NB4 (cell line): Measurements from ENCODE around the gene SMTN.

Experiments used
- DNase-seq: peaks from one replicate; pipeline ENCODE4 v3.0.0; 2010; ENCODE audit warnings: low read depth
- H3K4me3 ChIP-seq: one replicate; pipeline ENCODE4 v1.5.1; 2011; ENCODE audit warnings: mild to moderate bottlenecking, low read depth, low read length, moderate library complexity
- MYC ChIP-seq: IDR thresholded peaks from 2 replicates; pipeline ENCODE4 v1.6.1; 2011; ENCODE audit warnings: low read depth, low read length
- POLR2A ChIP-seq: IDR thresholded peaks from 2 replicates; pipeline ENCODE4 v1.6.1; 2011; ENCODE audit warnings: mild to moderate bottlenecking; ENCODE audit not compliant: insufficient read length; ENCODE audit errors: extremely low read depth
- TF ChIP-seq, protein P1 (sequence below): IDR thresholded peaks from 2 replicates; pipeline ENCODE4 v1.6.1; 2011; ENCODE audit warnings: low read depth, low read length
- TF ChIP-seq, protein P2 (sequence below): IDR thresholded peaks from one replicate; pipeline ENCODE4 v1.5.1; 2012; ENCODE audit warnings: low read depth, low read length

The SMTN gene

DNA sequence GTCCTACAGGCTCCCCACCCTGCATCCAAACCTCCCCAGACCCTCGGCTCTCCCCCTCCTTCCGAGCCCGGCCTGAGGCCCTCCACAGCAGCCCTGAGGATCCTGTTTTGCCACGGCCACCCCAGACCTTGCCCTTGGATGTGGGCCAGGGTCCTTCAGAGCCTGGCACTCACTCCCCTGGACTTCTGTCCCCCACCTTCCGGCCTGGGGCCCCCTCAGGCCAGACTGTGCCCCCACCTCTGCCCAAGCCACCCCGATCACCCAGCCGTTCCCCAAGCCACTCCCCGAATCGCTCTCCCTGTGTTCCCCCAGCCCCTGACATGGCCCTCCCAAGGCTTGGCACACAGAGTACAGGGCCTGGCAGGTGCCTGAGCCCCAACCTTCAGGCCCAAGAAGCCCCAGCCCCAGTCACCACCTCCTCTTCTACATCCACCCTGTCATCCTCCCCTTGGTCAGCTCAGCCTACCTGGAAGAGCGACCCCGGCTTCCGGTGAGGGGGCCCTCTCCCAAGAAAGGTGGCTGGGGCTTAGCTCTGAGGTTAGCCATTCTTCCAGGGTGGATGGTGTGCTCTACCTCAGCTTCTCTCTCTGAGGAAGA, 44.5 kb downstream of the SMTN start:
- TF ChIP-seq MYC: no peak
- TF ChIP-seq, protein P1, sequence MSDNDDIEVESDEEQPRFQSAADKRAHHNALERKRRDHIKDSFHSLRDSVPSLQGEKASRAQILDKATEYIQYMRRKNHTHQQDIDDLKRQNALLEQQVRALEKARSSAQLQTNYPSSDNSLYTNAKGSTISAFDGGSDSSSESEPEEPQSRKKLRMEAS: no peak
- no peak for TF ChIP-seq POLR2A
- TF ChIP-seq, protein P2, sequence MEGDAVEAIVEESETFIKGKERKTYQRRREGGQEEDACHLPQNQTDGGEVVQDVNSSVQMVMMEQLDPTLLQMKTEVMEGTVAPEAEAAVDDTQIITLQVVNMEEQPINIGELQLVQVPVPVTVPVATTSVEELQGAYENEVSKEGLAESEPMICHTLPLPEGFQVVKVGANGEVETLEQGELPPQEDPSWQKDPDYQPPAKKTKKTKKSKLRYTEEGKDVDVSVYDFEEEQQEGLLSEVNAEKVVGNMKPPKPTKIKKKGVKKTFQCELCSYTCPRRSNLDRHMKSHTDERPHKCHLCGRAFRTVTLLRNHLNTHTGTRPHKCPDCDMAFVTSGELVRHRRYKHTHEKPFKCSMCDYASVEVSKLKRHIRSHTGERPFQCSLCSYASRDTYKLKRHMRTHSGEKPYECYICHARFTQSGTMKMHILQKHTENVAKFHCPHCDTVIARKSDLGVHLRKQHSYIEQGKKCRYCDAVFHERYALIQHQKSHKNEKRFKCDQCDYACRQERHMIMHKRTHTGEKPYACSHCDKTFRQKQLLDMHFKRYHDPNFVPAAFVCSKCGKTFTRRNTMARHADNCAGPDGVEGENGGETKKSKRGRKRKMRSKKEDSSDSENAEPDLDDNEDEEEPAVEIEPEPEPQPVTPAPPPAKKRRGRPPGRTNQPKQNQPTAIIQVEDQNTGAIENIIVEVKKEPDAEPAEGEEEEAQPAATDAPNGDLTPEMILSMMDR: no peak
- no peak for DNase-seq
- no peak overlapping the region for H3K4me3 ChIP-seq

DNA sequence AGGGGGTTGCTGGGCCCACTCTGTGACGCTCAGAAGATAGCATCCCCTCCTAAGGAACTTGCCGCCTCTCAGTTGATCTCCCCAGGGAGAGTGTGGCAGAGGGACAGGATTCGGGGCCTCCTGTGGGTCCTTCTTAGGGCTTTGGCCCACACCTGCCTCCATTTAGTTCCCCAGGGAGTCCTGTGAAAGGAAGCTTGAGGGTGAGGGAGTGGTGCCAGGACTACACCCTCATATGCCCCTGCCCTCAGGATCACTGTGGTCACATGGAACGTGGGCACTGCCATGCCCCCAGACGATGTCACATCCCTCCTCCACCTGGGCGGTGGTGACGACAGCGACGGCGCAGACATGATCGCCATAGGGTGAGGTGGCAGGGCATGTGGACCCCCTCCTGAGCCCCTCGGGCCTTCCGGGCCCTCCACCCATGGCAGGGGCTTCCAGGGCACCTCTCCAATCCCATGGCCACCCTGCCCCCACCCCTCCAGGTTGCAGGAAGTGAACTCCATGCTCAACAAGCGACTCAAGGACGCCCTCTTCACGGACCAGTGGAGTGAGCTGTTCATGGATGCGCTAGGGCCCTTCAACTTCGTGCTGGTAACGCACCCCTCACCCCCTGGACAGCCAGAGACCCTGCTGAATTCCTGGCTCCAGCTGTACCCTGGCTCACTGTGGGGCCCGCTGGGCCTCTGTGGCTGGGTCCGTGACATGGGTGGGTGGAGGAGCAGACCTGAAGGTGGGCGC, 45.2 kb downstream of the SMTN start:
- DNase-seq: no peak
- no peak overlapping the region for H3K4me3 ChIP-seq
- TF ChIP-seq, protein P1: no peak
- no peak for TF ChIP-seq MYC
- TF ChIP-seq POLR2A: no peak
- TF ChIP-seq, protein P2: no peak

DNA sequence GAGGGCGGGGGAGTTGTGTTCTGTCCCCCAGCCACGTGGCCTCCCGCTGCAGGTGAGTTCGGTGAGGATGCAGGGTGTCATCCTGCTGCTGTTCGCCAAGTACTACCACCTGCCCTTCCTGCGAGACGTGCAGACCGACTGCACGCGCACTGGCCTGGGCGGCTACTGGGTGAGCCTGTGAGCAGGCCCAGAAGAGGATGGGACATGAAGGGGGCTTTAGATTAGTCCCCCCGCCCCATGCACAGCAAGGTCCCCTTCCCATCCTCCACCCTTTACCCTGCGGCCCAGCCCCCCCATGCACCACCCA, 45.7 kb downstream of the SMTN start:
- TF ChIP-seq, protein P1: no peak
- TF ChIP-seq MYC (no peak), POLR2A (no peak)
- TF ChIP-seq, protein P2: no peak
- H3K4me3 ChIP-seq: no peak overlapping the region
- DNase-seq: no peak

DNA sequence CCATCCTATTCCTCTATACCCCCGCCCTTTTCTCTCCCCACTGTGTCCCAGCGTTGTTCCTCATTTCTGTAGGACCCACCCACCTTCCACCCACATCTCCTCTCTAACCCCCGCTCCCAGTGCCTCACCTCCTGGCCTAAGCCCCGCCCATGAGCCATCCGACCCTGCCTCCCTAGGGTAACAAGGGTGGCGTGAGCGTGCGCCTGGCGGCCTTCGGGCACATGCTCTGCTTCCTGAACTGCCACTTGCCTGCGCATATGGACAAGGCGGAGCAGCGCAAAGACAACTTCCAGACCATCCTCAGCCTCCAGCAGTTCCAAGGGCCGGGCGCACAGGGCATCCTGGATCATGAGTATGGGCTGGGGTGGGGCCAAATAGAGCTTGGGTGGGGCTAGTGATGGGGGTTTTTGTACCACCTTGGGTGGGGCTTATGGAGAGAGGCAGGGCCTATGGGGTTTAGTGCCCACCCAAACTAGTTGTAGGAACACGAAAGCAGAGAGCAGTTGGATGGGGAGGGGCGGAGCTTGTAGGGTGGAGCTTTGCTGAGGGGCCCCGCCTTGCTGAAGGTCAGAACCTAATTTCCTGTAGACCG, 46.2 kb downstream of the SMTN start:
- no peak for TF ChIP-seq POLR2A
- DNase-seq: peak; percentile 34
- H3K4me3 ChIP-seq: no peak overlapping the region

DNA sequence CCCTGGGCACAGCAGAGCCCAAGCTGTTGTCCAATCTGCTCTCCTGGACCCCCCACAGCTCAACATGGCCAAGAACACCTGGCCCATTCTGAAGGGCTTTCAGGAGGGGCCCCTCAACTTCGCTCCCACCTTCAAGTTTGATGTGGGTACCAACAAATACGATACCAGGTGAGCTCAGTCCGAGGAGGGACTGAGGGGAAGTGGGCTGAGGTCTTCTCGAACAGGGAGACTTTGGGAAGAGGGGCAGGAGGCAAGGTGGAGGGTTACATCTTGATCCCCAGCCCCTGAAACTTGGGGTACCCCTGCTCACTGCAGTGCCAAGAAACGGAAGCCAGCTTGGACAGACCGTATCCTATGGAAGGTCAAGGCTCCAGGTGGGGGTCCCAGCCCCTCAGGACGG, 47.0 kb downstream of the SMTN start:
- TF ChIP-seq POLR2A: no peak
- DNase-seq: no peak
- H3K4me3 ChIP-seq: no peak overlapping the region

DNA sequence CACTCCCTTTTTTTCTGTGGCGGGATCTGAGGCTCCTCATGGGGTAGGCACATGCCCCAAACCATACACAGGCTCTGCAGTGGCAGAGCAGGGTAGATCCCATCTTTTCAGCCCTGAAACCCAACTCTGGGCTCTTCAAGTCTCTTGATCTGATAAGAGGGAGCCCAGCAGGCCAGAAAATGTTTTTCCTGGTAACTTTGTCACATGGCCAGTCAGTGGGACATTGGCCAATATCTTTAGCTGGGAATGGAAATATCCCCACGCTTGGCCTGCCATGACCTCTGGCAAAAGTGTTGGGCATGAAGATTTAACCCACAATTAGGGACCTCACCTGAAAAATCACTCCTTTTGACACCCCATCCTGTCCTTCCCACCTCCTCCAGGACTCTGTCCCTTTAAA, 49.8 kb downstream of the SMTN start:
- TF ChIP-seq POLR2A (no peak), MYC (no peak)
- TF ChIP-seq, protein P2: no peak
- TF ChIP-seq, protein P1: no peak
- DNase-seq: no peak
- H3K4me3 ChIP-seq: no peak overlapping the region

DNA sequence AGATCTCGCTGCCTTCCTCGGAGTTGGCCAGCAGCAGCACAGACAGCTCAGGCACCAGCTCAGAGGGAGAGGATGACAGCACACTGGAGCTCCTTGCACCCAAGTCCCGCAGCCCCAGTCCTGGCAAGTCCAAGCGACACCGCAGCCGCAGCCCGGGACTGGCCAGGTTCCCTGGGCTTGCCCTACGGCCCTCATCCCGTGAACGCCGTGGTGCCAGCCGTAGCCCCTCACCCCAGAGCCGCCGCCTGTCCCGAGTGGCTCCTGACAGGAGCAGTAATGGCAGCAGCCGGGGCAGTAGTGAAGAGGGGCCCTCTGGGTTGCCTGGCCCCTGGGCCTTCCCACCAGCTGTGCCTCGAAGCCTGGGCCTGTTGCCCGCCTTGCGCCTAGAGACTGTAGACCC, 52.8 kb downstream of the SMTN start:
- TF ChIP-seq, protein P2: no peak
- TF ChIP-seq MYC: no peak
- DNase-seq: no peak
- H3K4me3 ChIP-seq: no peak overlapping the region
